ENCODE data around the gene ZEB1.
"Not testable (repeated sequence)": the region's sequence is repeated elsewhere in the genome, so short reads cannot be mapped to it uniquely, and the experiment has no call there.

The ZEB1 gene

GRCh38 chr10:31366703-31367102 is 47.7 kb downstream of the ZEB1 start:
- no peak for DNase-seq (ENCODE audit: low read depth in 2 of 2)

DNA sequence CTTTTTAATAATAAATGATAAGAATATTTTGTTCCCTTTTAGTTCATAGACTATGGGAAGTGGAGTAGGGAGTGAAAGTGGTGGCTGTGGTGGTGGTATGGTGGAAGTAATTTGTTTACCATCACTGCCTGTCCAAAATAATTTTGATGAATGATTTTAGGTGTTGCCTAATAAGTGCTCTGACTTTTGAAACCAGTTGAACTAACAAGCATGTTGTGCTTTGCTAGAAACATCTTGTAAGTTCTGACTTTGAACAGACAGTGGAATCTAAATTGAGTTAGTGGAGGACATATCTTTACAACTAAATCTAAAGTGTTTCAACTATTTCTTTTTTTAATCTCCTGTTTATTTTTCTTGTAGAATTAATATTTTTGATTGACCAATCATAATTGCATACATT is 49.7 kb downstream of the ZEB1 start:
- DNase-seq (ENCODE audit: low read depth in 2 of 2), result no peak

- no peak for DNase-seq (ENCODE audit: low read depth in 2 of 2)
Measured at GRCh38 chr10:31372439-31372838, 53.4 kb downstream of the ZEB1 start.

DNA sequence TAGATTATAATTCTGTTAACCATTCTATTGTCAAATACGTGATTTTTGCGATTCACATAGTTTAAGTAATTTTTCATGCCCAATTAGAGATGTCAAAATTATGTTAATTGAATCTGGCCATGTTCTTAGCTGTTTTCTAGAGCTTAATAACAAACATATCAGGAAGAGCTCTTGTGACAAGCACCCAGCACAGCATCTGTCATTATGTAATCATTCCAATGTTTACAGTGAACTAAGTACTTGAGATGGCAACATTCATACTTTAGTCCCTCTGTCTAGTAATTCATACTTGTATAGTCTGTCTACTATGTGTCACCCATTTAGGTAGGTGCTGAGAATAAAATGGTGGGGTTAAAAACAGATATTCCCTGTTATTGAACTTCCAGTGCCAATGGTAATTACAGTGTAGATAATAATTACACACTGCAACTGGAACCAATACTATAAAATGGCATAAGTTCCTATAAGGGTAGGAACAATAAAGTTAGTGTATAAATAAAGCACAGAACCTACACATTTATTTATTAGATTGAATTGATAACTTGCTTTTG is 55.2 kb downstream of the ZEB1 start:
- DNase-seq (ENCODE audit: low read depth in 2 of 2), result no peak

DNA sequence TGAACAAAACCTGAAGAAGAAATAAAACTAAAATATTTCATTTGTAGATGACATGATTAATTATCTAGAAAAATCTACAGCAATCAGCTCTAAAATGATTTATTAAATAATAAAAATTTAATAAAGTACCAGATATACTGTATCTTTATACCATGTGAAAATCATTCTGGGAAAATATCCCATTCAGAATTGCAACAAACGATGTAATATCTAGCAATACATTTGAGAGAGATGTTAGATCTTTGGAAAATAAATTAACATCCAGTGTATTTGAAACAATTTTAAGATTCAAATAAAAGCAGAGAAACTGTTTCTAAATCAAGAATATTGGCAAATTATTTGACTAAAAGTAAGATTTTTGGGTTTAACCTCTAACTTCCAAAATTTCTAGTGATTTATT is 62.2 kb downstream of the ZEB1 start:
- no peak for DNase-seq (ENCODE audit: low read depth in 2 of 2)

DNA sequence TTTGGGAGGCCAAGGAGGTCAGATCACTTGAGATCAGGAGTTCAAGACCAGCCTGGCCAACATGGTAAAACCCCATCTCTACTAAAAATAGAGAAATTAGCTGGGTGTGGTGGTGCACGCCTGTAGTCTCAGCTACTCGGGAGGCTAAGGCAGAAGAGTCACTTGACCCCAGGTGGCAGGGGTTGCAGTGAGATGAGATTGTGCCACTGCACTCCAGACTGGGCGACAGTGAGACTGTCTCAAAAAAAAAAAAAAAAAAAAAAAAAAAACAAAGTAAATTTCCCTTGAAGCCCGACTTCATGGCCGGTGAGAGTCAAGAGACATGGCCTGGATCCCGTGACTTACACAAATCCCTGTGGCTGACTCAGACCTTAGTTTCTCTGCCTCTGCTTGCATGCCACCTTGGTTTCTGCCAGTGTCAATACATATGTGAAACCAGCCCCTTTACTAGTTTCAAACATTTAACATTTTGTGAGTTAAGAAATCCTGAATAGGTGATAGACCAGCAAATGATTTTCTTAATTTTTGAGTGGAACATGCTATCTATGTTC is 62.8 kb downstream of the ZEB1 start:
- DNase-seq (ENCODE audit: low read depth in 2 of 2), result no peak

DNA sequence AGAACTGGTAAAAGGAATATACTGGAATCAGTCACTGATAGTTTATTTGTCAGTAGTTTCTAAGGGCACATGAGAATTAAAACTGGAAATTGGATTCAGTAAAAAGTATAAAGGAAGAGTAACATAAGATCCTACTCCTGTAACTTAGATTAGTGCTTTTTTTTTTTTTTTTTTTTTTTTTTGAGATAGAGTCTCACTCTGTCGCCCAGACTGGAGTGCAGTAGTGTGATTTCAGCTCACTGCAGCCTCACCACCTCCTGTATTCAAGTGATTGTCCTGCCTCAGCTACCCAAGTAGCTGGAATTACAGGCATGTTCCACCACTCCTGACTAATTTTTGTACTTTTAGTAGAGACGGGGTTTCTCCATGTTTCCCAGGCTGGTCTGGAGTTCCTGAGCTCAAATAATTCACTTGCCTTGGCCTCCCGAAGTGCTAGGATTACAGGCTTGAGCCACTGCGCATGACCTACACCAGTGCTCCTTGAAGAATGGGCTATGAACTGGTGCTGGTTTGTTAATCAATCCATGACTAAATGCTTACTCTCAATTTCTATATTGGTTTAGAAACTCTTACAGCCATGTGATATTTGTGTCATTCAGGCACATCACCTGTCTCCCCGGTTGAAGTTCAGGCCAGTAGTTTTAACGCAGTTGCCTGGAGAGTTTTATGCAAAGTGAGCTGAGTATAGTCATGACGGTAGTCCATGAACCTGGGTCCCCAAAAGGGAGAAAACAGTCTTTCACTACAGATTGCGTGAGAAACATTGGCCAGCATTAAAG is 65.0 kb downstream of the ZEB1 start:
- DNase-seq (ENCODE audit: low read depth in 2 of 2), result no peak

DNA sequence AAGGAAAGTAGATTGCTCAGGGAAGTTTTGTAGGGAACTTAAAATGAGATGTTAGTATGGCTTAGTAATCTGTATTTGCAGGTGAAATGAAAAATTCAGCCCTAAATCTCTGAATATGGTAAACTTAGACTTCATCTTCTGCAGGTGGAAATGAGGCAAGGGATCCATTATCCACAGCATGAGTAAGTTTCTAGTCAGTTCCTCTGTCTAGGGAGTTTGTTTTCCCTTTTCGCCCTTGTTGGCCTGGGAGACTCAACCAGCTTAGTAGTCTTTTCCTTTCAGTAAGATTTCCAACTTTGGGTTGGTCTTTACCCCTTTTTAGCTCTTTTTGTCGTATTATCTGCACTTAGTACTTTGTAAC is 65.6 kb downstream of the ZEB1 start:
- DNase-seq (ENCODE audit: low read depth in 2 of 2), result no peak

- DNase-seq (ENCODE audit: low read depth in 2 of 2), result no peak
Measured at GRCh38 chr10:31390804-31391203, 71.8 kb downstream of the ZEB1 start.

DNA sequence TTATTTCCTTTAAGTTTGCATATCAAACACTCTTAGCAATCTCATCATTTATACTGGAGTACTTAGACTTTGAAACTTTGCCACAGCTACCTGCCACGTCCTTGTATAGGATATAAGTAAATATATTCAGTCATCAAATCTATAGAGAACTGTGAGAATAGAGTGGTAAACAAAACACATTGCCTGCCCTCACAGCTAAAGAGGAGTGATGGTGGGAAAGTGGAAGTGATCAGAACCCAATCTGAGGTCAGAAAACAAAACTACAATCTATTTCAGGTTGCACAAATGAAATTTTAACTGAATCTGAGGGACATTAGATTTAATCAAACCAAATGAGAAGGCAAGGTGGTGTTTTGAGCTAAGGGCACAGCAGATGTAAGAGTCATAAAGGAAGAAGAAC is 74.8 kb downstream of the ZEB1 start:
- no peak for DNase-seq (ENCODE audit: low read depth in 2 of 2)

GRCh38 chr10:31395695-31396094 is 76.7 kb downstream of the ZEB1 start:
- DNase-seq (ENCODE audit: low read depth in 2 of 2), result no peak

GRCh38 chr10:31396376-31396775 is 77.4 kb downstream of the ZEB1 start:
- DNase-seq (ENCODE audit: low read depth in 2 of 2), result no peak

GRCh38 chr10:31397852-31398251 is 78.8 kb downstream of the ZEB1 start:
- no peak for DNase-seq (ENCODE audit: low read depth in 2 of 2)

- no peak for DNase-seq (ENCODE audit: low read depth in 2 of 2)
Measured at GRCh38 chr10:31399171-31399570, 80.2 kb downstream of the ZEB1 start.

DNA sequence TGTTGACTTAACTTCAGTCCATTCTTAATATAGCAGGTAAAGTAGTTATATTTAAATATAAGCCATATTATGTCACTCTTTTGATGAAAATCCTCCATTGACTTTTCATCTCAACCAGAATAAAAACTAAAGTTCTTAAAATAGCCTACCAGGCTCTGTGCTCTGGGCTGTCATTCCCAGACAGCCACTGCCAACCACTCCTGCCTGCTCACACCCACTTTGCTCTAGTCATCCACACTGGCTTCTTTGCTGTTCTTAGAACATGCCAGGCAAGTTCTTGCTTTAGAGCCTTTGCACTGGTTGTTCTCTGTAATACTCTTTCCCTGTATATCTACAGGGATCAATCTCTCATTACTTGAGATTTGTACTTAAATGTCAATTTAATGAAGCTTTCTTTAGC is 80.6 kb downstream of the ZEB1 start:
- DNase-seq (ENCODE audit: low read depth in 2 of 2), result no peak

GRCh38 chr10:31401287-31401686 is 82.3 kb downstream of the ZEB1 start:
- DNase-seq (ENCODE audit: low read depth in 2 of 2), result no peak

DNA sequence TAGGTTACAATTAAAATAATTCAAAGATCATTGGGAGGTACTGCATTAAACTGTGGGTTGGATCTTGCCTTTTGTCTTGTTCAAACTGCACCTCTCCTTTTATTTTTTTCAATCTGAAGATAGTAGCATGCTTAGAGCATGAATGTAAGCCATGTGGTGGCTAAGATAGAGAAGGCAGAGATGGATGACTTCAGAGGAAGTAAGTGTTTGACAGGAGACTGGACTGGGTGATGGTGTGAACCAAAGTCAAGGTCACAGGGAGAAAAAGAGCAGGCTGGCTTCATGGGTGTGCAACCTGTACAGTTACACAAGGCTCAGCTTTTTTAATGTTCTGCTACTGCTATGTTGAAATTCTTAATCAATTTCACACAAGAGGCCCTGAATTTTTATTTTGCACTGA is 85.6 kb downstream of the ZEB1 start:
- DNase-seq (ENCODE audit: low read depth in 2 of 2), result no peak

DNA sequence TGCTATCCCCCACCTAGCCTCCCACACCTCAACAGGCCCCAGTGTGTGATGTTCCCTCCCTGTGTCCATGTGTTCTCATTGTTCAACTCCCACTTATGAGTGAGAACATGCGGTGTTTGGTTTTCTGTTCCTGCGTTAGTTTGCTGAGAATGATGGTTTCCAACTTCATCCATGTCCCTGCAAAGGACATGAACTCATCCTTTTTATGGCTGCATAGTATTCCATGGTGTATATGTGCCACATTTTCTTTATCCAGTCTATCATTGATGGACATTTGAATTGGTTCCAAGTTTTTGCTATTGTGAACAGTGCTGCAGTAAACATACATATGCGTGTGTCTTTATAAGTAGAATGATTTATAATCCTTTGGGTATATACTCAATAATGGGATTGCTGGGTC is 86.8 kb downstream of the ZEB1 start:
- DNase-seq (ENCODE audit: low read depth in 2 of 2), result not testable (repeated sequence)

DNA sequence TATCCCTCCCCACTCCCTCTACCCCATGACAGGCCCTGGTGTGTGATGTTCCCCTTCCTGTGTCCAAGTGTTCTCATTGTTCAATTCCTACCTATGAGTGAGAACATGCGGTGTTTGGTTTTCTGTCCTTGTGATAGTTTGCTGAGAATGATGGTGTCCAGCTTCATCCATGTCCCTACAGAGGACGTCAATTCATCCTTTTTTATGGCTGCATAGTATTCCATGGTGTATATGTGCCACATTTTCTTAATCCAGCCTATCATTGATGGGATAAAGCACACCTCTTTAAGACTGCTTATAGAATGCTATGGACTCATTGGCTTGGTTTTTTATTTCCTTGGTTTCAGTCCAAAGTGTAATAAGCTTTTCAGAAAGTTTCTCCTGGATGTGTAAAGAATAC is 93.4 kb downstream of the ZEB1 start:
- DNase-seq (ENCODE audit: low read depth in 2 of 2), result not testable (repeated sequence)

GRCh38 chr10:31413325-31413724 is 94.3 kb downstream of the ZEB1 start:
- no peak for DNase-seq (ENCODE audit: low read depth in 2 of 2)

GRCh38 chr10:31418481-31418880 is 99.5 kb downstream of the ZEB1 start:
- DNase-seq (ENCODE audit: low read depth in 2 of 2), result no peak

GRCh38 chr10:31419394-31420063 is 100.5 kb downstream of the ZEB1 start:
- no peak for DNase-seq (ENCODE audit: low read depth in 2 of 2)

GRCh38 chr10:31421322-31421721 is 102.3 kb downstream of the ZEB1 start:
- no peak for DNase-seq (ENCODE audit: low read depth in 2 of 2)
